ENCODE measurements around the gene NOP16. TPM values are rescaled to one million over a fixed set of nuclear protein-coding genes. Genes with fewer than 3 reads are reported as not detected.

The NOP16 gene
- total RNA-seq, 2 experiments from 2014 or later = 27.5 to 30.3 TPM

DNA sequence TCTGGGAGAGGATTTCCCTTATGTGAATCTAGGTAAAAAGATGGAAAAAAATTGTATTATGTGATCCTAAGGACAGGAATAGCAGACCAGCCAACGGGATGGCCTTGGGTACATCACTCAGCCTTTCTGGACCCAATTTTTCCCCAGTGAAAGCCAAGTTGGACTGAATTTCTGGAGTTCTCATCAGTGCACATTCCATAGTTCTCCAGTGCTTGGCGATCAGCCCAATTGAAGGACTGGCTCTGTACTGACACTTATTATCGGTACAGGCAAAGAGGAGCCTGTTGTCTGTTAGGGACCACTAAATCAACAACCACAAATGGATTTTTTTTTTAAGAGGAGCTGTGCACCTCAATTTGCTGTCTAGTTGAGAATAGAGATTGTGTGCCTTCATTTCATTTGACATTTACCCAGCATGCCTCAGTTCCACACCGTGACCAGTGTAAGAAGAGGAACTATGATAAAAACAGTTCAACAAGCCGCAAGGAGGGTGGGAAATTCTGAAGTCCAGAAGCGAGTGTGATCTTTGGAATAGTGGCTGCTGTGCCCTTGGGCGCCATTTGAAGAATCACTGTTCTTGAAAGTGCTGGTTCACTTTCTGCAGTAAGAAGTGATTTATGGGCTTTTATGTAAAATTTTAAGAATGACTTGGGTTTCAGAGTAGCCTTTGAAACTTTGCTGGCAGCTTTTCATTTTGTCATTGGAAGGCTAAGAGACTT is 15.1 kb downstream of the NOP16 start:
- DNase-seq (no peak), ATAC-seq (ENCODE audit: low read depth) (no peak)
- H3K36me3 Mint-ChIP-seq = peaks cover 4% of the 10 kb centered on the region
- H3K4me3 Mint-ChIP-seq = no peak overlapping the region
- no peaks in the 10 kb centered on the region for H3K9me3 Mint-ChIP-seq
- no peaks in the 10 kb centered on the region for H3K4me1 Mint-ChIP-seq
- H3K27ac Mint-ChIP-seq = no peak overlapping the region
- no peaks in the 10 kb centered on the region for H3K27me3 Mint-ChIP-seq
- POLR2A ChIA-PET = interaction anchor here (0.6 to 1.9 kb wide), 2 partner anchors 11 to 23 kb away, joined by 3 to 6 read pairs; partner anchors contain the start of gene KIAA1191

DNA sequence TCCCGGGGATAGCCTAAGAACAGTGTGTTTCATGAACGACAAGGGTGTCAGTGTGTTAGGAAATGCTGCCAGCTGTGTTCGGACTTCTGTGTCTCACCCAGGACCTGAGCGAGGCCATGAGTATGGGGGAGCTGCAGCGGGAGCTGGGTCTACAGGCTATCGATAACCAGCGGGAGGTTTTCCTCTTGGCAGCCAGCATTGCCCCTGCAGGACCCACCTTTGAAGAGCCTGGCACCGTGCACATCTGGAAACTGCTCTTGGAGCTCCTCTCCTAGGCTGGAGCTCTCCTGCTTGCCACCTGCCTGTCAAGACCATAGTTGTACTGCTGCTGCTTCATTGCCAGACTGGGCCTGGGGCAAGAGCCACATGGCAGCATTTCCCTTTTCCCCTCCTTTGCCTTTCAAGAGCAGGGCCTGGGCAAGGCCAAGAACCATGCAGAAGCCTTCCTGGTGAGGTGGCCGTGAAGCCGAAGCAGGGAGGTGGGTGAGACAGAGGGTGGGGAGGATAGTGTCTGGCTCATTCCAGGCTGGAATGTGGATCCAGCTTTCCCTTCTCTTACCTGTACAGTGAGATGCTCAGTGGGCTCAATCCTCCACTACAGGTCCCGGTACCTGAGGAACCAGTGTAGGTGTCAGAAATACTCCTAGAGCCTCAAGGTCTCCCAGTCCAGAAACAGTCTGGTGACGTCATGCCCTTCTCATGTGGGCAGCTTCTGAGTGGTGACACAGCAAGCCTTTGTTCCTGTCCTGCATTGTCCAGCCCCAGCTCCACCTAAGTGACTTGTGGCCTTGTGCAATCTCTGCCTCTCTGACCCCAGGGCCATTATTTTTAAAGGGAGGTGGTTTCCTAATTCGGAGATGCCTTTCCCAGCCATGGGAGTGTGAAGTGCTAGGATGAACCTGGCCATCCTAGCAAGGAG is 16.5 kb downstream of the NOP16 start:
- H3K27ac Mint-ChIP-seq = no peak overlapping the region
- no peaks in the 10 kb centered on the region for H3K9me3 Mint-ChIP-seq
- peaks cover 10% of the 10 kb centered on the region for H3K4me1 Mint-ChIP-seq
- ATAC-seq (ENCODE audit: low read depth) (no peak), DNase-seq (no peak)
- H3K27me3 Mint-ChIP-seq = no peaks in the 10 kb centered on the region
- peaks cover 10% of the 10 kb centered on the region for H3K36me3 Mint-ChIP-seq
- H3K4me3 Mint-ChIP-seq = no peak overlapping the region
- POLR2A ChIA-PET = interaction anchor here (1.9 kb wide), 1 partner anchor 10 kb away, joined by 6 read pairs; the partner anchor contains the start of gene KIAA1191

DNA sequence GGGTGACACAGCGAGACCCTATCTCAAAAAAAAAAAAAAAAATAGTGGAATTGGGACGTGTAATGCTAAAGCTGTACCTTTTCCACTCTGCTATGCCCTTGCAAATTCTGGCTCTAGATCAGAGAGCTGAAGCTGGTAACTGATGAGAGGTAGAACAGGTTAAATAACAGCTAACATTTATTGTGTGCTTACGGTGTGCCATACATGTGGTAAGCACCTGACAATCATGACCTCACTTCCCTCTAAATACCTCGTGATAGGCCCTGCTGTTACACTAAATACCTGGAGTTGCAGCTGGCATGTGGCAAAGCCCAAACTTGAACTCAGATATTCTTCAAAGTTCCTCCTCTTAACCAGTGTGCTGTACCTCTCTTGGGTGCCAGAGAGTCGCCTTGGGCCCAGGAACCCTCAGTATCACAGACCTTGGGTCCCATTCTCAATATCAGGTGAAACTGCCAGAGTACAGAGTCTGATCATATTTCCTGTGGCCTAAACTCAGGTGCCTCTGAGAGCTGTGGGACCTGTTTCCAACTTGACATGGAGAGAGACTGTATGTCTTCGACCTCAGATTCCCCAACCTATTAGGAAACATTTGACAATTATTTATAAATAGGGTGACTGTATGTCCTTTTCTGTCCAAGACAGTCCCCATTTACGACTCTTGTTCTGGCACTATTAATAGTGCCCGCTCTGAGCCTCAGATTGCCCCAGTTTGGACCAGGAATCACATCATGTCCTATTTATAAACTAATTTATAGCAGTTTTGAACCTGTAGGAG is 18.3 kb downstream of the NOP16 start:
- no peak overlapping the region for H3K27ac Mint-ChIP-seq
- no peak for ATAC-seq (ENCODE audit: low read depth)

DNA sequence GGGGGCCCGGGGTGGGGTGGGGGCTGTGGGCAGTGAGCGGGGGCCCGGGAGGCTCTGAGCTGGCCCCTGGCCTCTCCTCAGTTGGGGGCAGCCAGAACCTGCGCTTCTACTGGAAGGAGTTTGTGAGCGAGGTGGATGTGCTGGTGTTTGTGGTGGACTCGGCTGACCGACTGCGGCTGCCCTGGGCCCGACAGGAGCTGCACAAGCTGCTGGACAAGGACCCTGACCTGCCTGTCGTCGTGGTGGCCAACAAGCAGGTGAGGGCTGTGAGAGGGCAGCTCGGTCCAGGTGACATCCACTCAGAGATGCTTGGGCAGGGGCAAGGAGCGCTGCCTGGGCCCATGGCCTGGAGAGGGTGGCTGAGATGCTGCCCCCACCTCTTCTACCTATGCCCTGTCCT is 19.7 kb downstream of the NOP16 start:
- Mint-ChIP-seq H3K4me1 (peaks cover 14% of the 10 kb centered on the region), H3K9me3 (no peaks in the 10 kb centered on the region), H3K36me3 (peaks cover 10% of the 10 kb centered on the region), H3K27me3 (no peaks in the 10 kb centered on the region), H3K4me3 (no peak overlapping the region), H3K27ac (no peak overlapping the region)
- POLR2A ChIA-PET = interaction anchor here (0.8 kb wide), 1 partner anchor 9 kb away, joined by 3 read pairs; no protein-coding TSS in a partner anchor
- no peak for ATAC-seq (ENCODE audit: low read depth)
- no peak for DNase-seq

More for the DNA sequence above, 18.3 kb downstream of the NOP16 start:
- Mint-ChIP-seq H3K4me1 (peaks cover 14% of the 10 kb centered on the region), H3K27me3 (no peaks in the 10 kb centered on the region), H3K4me3 (no peak overlapping the region), H3K9me3 (no peaks in the 10 kb centered on the region), H3K36me3 (peaks cover 10% of the 10 kb centered on the region)
- POLR2A ChIA-PET = interaction anchor here (1.3 kb wide), 1 partner anchor 9 kb away, joined by 5 read pairs; no protein-coding TSS in a partner anchor
- DNase-seq = no peak

DNA sequence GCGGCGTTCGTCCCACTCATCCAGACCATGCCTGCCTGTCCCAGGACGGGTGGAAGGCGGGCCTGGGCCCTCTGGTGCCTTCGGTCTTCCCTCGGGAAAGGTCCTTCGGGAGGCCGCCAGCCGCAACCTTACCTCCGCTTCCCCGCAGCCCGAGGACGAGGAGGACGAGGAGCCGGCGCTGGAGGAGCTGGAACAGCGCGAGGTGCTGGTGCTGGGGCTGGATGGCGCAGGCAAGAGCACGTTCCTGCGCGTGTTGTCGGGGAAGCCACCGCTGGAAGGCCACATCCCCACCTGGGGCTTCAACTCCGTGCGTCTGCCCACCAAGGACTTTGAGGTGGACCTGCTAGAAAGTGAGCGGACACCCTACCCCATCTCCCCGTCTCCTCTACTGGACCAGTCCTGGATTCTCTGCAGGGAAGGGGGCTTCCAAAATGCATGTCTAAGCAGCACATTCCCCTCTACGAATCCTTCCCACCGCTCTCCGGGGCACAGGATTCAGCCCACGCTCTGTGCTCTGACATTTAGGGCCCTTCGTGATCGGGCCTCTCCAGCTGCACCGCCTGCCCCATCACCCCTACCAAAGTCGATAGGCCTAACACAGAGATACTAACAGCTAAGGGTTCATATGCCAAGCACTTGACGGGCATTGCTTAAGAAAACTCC is 22.0 kb downstream of the NOP16 start:
- H3K4me3 Mint-ChIP-seq = peak overlapping the region; percentile 72
- peaks cover 10% of the 10 kb centered on the region for H3K36me3 Mint-ChIP-seq
- H3K4me1 Mint-ChIP-seq = peaks cover 26% of the 10 kb centered on the region
- no peaks in the 10 kb centered on the region for H3K9me3 Mint-ChIP-seq
- ATAC-seq (ENCODE audit: low read depth) (no peak), DNase-seq (no peak)
- peak overlapping the region; percentile 31 for H3K27ac Mint-ChIP-seq
- H3K27me3 Mint-ChIP-seq = no peaks in the 10 kb centered on the region
- POLR2A ChIA-PET = interaction anchor here (0.9 kb wide), 1 partner anchor 9 kb away, joined by 5 read pairs; no protein-coding TSS in a partner anchor

DNA sequence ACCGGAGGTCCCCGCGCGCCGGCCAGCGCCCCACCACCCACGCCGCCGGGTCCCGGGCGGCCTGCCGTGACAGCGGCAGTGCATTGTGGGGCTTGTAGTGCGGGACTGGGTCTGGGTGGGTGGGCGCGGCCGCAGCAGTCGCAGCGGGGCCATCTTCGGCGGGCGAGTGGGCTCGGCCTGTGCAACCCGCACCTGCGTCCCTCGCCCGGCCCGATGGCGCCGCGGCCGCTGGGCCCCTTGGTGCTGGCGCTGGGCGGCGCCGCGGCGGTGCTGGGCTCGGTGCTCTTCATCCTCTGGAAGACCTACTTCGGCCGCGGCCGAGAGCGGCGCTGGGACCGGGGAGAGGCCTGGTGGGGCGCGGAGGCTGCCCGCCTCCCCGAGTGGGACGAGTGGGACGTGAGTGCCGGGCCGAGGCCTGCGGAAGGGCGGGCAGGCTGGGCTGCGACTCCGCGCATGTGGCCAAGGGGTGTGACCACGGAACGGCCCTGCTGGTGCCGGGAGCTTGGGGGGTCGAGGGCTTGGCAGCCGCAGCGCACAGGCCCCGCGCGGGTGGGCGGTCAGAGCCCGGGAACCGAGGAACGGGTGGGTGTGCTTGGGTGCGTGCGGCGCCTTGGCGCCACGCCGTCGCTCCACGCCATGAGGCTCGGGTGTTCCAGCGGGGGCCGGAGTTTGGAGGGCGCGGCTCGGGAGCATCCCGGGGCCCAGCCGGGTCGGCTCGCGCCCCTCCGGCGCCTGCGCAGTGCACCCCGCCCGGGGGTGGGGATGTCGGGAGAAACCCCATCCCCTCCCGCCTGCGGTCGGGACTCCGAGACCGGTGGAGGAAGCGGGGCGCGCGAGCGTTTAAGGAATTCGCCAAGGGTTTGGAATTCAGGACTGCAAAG is 22.8 kb downstream of the NOP16 start, which contains the start of gene ARL10:
TSS of gene ARL10 (plus strand) at position 137 of the 881 bp plus-strand sequence. CDS start at position 214, 77 bp downstream.
- ATAC-seq (ENCODE audit: low read depth) (peak; percentile 19), DNase-seq (peak; percentile 70)
- Mint-ChIP-seq H3K27ac (peak within 1 kb of the TSS; percentile 76), H3K4me3 (peak within 1 kb of the TSS; percentile 79), H3K27me3 (no peaks in the 10 kb centered on the region), H3K4me1 (peaks cover 26% of the 10 kb centered on the region), H3K9me3 (no peaks in the 10 kb centered on the region), H3K36me3 (peaks cover 6% of the 10 kb centered on the region)
- POLR2A ChIA-PET = no interaction called here

DNA sequence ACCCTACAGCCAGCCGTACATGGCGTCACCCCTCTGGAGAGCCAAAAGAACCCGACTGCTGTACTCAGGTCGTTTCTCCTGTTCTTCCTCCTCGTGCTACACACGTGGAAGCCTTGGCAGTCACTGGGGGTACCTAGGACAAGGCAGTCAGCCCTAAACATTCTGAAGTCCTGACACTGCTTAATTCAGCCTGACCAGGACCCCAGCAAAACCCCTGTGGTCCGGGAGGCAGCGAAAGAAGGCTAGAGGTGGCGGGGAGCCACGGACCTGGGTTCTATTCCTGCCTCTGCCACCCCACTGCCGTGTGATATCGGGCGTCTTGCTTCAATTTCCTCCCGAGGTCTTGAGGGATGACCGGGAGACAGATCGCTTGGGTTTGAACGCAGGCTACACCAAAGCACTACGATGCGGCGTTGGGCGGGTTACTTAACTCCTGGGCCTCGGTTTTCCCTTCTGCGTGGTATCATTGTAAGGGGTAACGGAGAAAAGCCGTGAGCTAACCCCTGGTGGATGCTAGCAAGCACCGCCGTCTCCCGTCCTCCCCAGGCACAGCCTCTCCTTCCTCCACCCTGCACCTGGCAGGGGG is 23.5 kb downstream of the NOP16 start:
- DNase-seq (no peak), ATAC-seq (ENCODE audit: low read depth) (no peak)
- peak overlapping the region; percentile 79 for H3K4me3 Mint-ChIP-seq
- peaks cover 6% of the 10 kb centered on the region for H3K36me3 Mint-ChIP-seq
- H3K4me1 Mint-ChIP-seq = peaks cover 28% of the 10 kb centered on the region
- no peaks in the 10 kb centered on the region for H3K27me3 Mint-ChIP-seq
- peak overlapping the region; percentile 76 for H3K27ac Mint-ChIP-seq
- H3K9me3 Mint-ChIP-seq = no peaks in the 10 kb centered on the region
- POLR2A ChIA-PET = no interaction called here

DNA sequence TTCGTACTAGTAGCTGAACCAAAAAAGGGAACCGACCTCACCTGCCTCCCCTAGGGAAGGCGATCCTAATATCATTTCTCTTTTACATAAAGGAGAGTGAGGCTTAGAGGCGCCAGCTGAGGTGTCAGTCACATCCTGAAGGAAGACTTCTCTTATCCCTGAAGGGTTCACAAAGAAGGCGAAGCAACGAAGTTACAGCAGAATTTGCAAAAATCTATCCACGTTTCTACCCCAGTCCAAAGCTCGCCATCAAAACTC is 26.2 kb downstream of the NOP16 start:
- no peak for DNase-seq
- POLR2A ChIA-PET = interaction anchor here (0.9 to 3.9 kb wide), 6 partner anchors 10 to 884 kb away, joined by 3 to 36 read pairs (median 6); partner anchors contain the start of genes HIGD2A, NOP16, RNF44 and SFXN1
- no peak for ATAC-seq (ENCODE audit: low read depth)
- Mint-ChIP-seq H3K4me3 (peak overlapping the region; percentile 99), H3K9me3 (no peaks in the 10 kb centered on the region), H3K36me3 (peaks cover 17% of the 10 kb centered on the region), H3K27me3 (no peaks in the 10 kb centered on the region), H3K27ac (peak overlapping the region; percentile 96), H3K4me1 (peaks cover 34% of the 10 kb centered on the region)

DNA sequence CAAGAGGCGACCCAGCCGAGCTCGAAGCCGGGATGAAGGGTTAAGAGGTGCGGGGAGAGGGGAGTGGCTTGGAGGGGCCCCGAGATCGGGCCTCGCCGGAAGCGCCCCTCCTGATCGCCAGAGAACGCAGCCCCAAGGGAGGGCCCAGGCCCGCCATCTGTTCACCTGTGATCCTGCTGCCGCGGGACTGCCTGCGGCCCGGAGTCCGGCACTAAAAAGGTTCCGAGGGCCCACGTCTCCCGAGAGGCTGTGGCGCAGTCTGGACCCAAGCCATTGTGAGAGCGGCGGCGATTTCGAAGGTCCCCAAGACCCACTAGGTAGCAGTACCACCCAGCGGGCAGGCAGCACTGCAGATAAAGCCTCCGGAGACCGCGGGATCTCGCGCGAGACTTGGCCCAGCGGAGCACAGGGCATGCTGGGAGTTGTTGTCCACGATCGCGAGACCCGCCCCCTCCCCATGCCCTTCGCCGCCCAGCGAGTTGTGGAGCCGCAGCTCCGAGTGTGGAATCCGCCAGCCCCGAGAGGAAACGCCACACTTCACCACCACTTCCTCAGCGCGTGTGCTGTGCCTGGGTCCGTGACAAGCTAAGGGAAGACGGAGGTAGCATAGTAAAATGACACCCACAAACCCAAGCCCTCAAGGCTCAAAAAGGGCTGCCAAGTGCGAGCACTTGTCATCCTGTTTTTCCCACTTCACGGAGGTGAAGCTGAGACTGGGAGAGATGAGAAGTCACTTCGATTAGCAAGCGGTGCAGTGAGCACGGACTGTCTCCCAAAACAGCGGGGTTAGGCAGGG is 26.8 kb downstream of the NOP16 start, which contains the start of gene KIAA1191:
TSS of gene KIAA1191 (minus strand) at position 328 of the 796 bp plus-strand sequence. CDS start 2,256 bp downstream, outside the sequence.
- Mint-ChIP-seq H3K27ac (peak within 1 kb of the TSS; percentile 96), H3K4me3 (peak within 1 kb of the TSS; percentile 99), H3K4me1 (peaks cover 33% of the 10 kb centered on the region), H3K36me3 (peaks cover 16% of the 10 kb centered on the region), H3K9me3 (no peaks in the 10 kb centered on the region), H3K27me3 (no peaks in the 10 kb centered on the region)
- POLR2A ChIA-PET = interaction anchor here (0.6 to 3.9 kb wide), 12 partner anchors 9 to 884 kb away, joined by 3 to 36 read pairs (median 4); partner anchors contain the start of genes HIGD2A, NOP16, RNF44 and SFXN1
- DNase-seq (peak; percentile 94), ATAC-seq (ENCODE audit: low read depth) (peak; percentile 87)

DNA sequence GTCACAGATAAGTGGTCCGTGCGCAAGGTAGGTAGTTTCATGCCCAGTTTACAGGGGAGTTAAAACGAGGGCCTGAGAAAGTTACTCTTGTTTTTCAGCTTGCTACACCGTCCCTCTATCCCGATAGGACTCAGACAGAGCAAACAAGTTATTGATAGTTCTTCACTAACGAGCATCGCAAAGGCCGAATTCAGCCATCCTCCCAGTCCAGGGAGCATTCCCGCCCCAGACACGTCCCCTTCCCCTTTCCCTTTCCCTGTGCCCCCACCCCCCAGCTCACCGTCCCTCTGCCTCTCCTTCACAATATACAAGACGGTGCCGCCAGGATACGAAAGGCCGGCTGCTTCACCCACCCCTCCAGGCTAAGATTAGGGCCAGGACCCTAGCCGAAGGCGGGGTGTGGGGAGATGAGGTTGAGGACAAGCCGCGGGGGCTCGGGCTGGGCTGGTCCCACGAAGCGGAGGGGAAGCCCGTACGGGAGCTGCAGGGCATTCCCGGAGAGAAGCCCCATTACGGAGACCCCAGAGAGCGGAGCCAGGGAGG is 27.4 kb downstream of the NOP16 start:
- Mint-ChIP-seq H3K27me3 (no peaks in the 10 kb centered on the region), H3K27ac (peak overlapping the region; percentile 96), H3K36me3 (peaks cover 18% of the 10 kb centered on the region), H3K4me3 (peak overlapping the region; percentile 99), H3K9me3 (no peaks in the 10 kb centered on the region), H3K4me1 (peaks cover 31% of the 10 kb centered on the region)
- POLR2A ChIA-PET = interaction anchor here (0.6 to 3.9 kb wide), 9 partner anchors 9 to 842 kb away, joined by 3 to 36 read pairs (median 5); partner anchors contain the start of genes HIGD2A, NOP16 and RNF44
- ATAC-seq (ENCODE audit: low read depth) = no peak
- no peak for DNase-seq
